Activated naive CD8-positive, alpha-beta T cell treated with anti-CD3 and anti-CD28 coated beads, Interleukin-2, amount 50 U/mL, for 24 hours (primary cell): ENCODE results near the gene MAPK1.
A peak's percentile ranks its signal among the peaks of the same experiment; 100 is the strongest.
"Not testable (repeated sequence)": the region's sequence is repeated elsewhere in the genome, so short reads cannot be mapped to it uniquely, and the experiment has no call there.

Experiments
- ATAC-seq: fragments of 150-1000 bp; cut with Tn5 transposase; one replicate; pipeline ENCODE4 v1.10.0; 2021
- DNase-seq: peaks from one replicate; pipeline ENCODE4 v3.0.0; 2021
- H3K27ac Mint-ChIP-seq: one replicate; pipeline ENCODE4 v1.8.0; 2021; ENCODE audit warnings: mild to moderate bottlenecking, mixed read lengths
- H3K27me3 Mint-ChIP-seq: one replicate; pipeline ENCODE4 v1.8.0; 2021; ENCODE audit warnings: mixed read lengths
- H3K36me3 Mint-ChIP-seq: one replicate; pipeline ENCODE4 v1.8.0; 2021; ENCODE audit warnings: low read depth, mixed read lengths
- H3K4me1 Mint-ChIP-seq: one replicate; pipeline ENCODE4 v1.8.0; 2021; ENCODE audit warnings: mixed read lengths
- H3K4me3 Mint-ChIP-seq: one replicate; pipeline ENCODE4 v1.8.0; 2021; ENCODE audit warnings: mild to moderate bottlenecking, moderate library complexity, mixed read lengths
- H3K9me3 Mint-ChIP-seq: one replicate; pipeline ENCODE4 v1.8.0; 2021; ENCODE audit warnings: mixed read lengths

MAPK1 gene

GRCh38 chr22:21735200-21736083, 132.0 kb downstream of the MAPK1 start, which contains the start of gene YPEL1:
Gene YPEL1 (minus strand): TSS chr22:21735794. CDS start chr22:21710744, 25,050 bp downstream.
- Mint-ChIP-seq H3K4me3 (peak within 1 kb of the TSS; percentile 83), H3K36me3 (no peaks in the 10 kb centered on the region), H3K27me3 (peaks cover 11% of the 10 kb centered on the region), H3K4me1 (peaks cover 26% of the 10 kb centered on the region), H3K27ac (peak within 1 kb of the TSS; percentile 81), H3K9me3 (no peaks in the 10 kb centered on the region)
- peak; percentile 93 for DNase-seq
- peak; percentile 90 for ATAC-seq

DNA sequence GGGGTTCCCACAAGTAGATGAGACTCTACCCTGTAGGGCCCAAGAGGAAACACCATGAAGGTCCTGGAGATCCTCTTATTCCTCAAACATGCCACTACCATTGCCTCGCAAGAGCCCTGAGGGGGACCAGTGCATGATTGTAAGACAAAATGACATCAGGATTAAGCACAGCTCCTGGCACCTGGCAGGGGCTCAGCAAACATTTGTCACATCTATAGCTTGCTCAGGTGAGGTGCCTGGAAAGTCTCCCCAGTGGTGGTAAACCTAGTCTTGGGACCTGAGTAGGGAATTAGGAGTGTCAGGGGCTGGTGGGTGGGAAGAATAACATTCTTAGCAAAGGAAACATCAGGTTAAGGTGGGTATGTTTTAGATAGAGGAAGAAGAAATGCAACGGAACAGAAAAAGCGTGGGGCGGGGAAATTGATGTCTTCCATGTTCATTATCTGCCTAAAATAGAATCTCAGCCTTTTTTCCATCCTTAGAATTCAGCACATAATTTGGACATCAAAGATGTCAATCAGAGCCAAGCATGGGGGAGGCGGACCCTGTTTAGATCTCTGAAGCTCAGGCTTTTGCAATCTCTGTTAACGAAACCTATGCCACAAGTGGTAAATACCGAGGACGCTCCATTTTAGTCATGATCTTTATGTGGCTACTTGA, 132.8 kb downstream of the MAPK1 start:
- H3K4me1 Mint-ChIP-seq = peaks cover 26% of the 10 kb centered on the region
- H3K36me3 Mint-ChIP-seq = no peaks in the 10 kb centered on the region
- peak overlapping the region; percentile 83 for H3K4me3 Mint-ChIP-seq
- ATAC-seq (no peak), DNase-seq (no peak)
- H3K9me3 Mint-ChIP-seq = no peaks in the 10 kb centered on the region
- H3K27ac Mint-ChIP-seq = peak overlapping the region; percentile 81
- peaks cover 11% of the 10 kb centered on the region for H3K27me3 Mint-ChIP-seq

- no peaks in the 10 kb centered on the region for H3K9me3 Mint-ChIP-seq
- H3K27ac Mint-ChIP-seq = peak overlapping the region; percentile 59
- H3K4me3 Mint-ChIP-seq = no peak overlapping the region
- ATAC-seq (no peak), DNase-seq (no peak)
- no peaks in the 10 kb centered on the region for H3K36me3 Mint-ChIP-seq
- peaks cover 7% of the 10 kb centered on the region for H3K27me3 Mint-ChIP-seq
- H3K4me1 Mint-ChIP-seq = peaks cover 17% of the 10 kb centered on the region
These were observed 135.9 kb downstream of the MAPK1 start for GRCh38 chr22:21731503-21731902.

GRCh38 chr22:21730535-21731308, 136.7 kb downstream of the MAPK1 start:
- ATAC-seq (no peak), DNase-seq (no peak)
- no peaks in the 10 kb centered on the region for H3K36me3 Mint-ChIP-seq
- no peak overlapping the region for H3K27ac Mint-ChIP-seq
- no peak overlapping the region for H3K4me3 Mint-ChIP-seq
- no peaks in the 10 kb centered on the region for H3K9me3 Mint-ChIP-seq
- H3K4me1 Mint-ChIP-seq = peaks cover 17% of the 10 kb centered on the region
- H3K27me3 Mint-ChIP-seq = peaks cover 7% of the 10 kb centered on the region

GRCh38 chr22:21729184-21729583, 138.3 kb downstream of the MAPK1 start:
- not testable (repeated sequence) for H3K4me1 Mint-ChIP-seq, H3K36me3 Mint-ChIP-seq, H3K27ac Mint-ChIP-seq

DNA sequence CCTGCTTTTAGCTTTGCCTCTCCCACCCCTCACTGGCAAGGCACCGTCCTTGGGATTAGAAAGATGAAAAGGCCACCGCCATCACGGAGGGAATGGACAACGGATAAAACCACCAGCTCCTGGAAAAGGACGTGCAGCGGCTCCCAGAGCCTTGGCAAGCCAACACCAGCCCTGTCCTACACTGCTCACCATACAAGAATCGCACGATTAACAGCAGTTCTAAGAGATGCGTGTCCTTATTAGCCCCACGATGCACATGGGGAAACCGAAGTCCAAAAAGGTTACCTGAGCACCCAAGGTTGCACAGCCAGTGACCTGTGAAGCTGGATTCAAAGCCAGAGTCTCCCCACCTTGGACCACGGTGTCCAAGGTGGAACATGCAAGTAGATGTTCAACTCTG, 139.2 kb downstream of the MAPK1 start:
- no peak overlapping the region for H3K4me3 Mint-ChIP-seq
- peaks cover 3% of the 10 kb centered on the region for H3K4me1 Mint-ChIP-seq
- ATAC-seq (no peak), DNase-seq (no peak)
- no peaks in the 10 kb centered on the region for H3K36me3 Mint-ChIP-seq
- H3K9me3 Mint-ChIP-seq = no peaks in the 10 kb centered on the region
- no peak overlapping the region for H3K27ac Mint-ChIP-seq
- no peaks in the 10 kb centered on the region for H3K27me3 Mint-ChIP-seq

More at GRCh38 chr22:21729184-21729583, 138.3 kb downstream of the MAPK1 start:
- H3K9me3 Mint-ChIP-seq, ATAC-seq, H3K27me3 Mint-ChIP-seq, DNase-seq, H3K4me3 Mint-ChIP-seq: not testable (repeated sequence)

- ATAC-seq (no peak), DNase-seq (no peak)
- Mint-ChIP-seq H3K9me3 (no peaks in the 10 kb centered on the region), H3K27ac (no peak overlapping the region), H3K27me3 (no peaks in the 10 kb centered on the region), H3K36me3 (no peaks in the 10 kb centered on the region), H3K4me1 (peaks cover 3% of the 10 kb centered on the region), H3K4me3 (no peak overlapping the region)
These were observed 139.7 kb downstream of the MAPK1 start for GRCh38 chr22:21727768-21728167.

DNA sequence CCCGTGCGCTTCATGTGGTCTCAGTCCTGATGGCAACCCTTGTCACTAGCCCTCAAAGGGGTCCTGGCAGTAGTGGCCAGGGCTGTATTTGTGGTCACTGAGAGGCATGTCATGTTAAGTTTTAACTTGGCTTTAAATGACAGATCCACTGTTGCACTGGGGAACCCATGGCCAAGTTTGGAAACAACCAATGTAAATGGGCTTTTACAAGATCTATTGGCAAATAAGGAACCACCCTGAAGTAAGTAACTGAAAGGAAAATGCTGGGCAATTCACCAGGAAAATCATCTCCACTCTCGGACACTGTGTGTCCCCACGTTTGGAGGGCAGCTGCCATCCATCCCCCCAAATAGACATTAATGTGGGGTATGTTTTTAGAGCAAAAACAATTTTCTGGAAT, 140.3 kb downstream of the MAPK1 start:
- Mint-ChIP-seq H3K9me3 (no peaks in the 10 kb centered on the region), H3K4me3 (no peak overlapping the region), H3K27ac (no peak overlapping the region), H3K27me3 (no peaks in the 10 kb centered on the region), H3K36me3 (no peaks in the 10 kb centered on the region), H3K4me1 (peaks cover 3% of the 10 kb centered on the region)
- no peak for DNase-seq
- no peak for ATAC-seq

GRCh38 chr22:21726650-21727049, 140.8 kb downstream of the MAPK1 start:
- ATAC-seq (peak; percentile 79), DNase-seq (peak; percentile 28)
- no peak overlapping the region for H3K4me3 Mint-ChIP-seq
- H3K27me3 Mint-ChIP-seq = no peaks in the 10 kb centered on the region
- peaks cover 3% of the 10 kb centered on the region for H3K4me1 Mint-ChIP-seq
- no peaks in the 10 kb centered on the region for H3K9me3 Mint-ChIP-seq
- H3K36me3 Mint-ChIP-seq = no peaks in the 10 kb centered on the region
- H3K27ac Mint-ChIP-seq = no peak overlapping the region

DNA sequence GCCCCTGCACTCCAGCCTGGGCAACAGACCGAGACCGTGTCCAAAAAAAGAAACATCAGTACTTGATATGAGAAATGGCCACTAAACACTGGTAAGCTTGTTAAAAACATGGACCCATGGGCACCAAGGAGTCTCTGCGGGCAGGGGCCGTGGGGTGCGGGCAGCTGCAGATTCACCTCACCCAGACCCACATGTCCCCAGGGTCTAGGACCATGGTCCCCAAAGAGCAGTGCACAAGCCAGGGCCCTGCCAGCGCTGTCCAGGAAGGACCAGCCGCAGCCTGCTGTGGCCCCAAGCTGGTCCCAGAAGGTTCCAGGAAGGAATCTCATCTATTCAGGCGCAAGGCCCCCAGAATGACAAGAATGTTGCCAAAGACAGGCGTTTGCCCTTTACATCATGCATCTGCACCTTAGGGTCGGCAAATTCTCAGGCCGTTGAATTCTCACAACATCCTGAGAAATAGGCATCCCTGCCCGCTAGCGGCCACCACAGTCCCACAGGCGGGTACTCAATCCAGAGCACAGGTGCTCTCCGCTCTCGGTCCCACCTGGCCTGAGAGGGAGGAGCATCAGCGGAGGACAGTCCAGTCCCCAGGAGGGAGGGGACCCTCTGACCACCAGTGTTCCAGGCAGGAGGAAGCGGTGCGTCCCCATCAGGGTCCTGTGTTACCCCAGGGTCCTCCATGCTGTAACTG, 141.3 kb downstream of the MAPK1 start:
- Mint-ChIP-seq H3K36me3 (no peaks in the 10 kb centered on the region), H3K27me3 (no peaks in the 10 kb centered on the region), H3K4me1 (peaks cover 3% of the 10 kb centered on the region), H3K27ac (no peak overlapping the region), H3K9me3 (no peaks in the 10 kb centered on the region), H3K4me3 (no peak overlapping the region)
- no peak for DNase-seq
- no peak for ATAC-seq

DNA sequence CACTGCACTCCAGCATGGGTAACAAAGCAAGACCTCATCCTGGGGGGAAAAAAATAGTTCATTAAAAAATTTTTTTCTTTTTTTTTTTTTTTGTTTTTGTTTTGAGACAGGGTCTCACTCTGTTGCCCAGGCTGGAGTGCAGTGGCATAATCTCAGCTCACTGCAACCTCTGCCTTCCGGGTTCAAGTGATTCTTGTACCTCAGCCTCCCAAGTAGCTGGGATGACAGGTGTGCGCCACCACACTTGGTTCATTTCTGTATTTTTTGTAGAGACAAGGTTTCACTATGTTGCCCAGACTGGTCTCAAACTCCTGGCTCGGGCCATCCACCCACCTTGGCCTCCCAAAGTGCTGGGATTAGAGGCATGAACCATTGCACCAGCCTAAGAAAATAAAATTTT, 142.9 kb downstream of the MAPK1 start:
- not testable (repeated sequence) for H3K27me3 Mint-ChIP-seq, H3K9me3 Mint-ChIP-seq, H3K36me3 Mint-ChIP-seq, H3K27ac Mint-ChIP-seq, H3K4me3 Mint-ChIP-seq, H3K4me1 Mint-ChIP-seq, DNase-seq, ATAC-seq

DNA sequence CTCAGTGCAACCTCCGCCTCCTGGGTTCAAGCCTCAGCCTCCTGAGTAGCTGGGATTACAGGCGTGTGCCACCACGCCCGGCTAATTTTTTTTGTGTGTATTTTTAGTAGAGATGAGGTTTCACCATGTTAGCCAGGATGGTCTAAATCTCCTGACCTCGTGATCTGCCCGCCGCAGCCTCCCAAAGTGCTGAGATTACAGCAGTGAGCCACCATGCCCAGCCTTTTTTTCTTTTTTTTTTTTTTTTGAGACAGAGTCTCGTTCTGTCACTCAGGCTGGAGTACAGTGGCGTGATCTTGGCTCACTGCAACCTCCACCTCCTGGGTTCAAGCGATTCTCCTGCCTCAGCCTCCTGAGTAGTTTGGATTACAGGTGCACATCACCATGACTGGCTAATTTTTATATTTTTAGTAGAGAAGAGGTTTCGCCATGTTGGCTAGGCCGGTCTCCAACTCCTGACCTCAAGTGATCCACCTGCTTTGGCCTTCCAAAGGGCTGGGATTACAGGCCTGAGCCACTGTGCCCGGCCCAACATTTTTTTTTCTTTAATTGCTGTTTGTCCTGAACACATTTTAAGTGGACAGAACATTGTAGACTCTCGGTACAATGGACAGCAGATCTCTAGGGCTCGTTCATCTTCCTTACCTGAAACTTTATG, 146.1 kb downstream of the MAPK1 start:
- H3K27me3 Mint-ChIP-seq, H3K9me3 Mint-ChIP-seq, H3K4me3 Mint-ChIP-seq, H3K27ac Mint-ChIP-seq, ATAC-seq, DNase-seq, H3K4me1 Mint-ChIP-seq, H3K36me3 Mint-ChIP-seq: not testable (repeated sequence)

DNA sequence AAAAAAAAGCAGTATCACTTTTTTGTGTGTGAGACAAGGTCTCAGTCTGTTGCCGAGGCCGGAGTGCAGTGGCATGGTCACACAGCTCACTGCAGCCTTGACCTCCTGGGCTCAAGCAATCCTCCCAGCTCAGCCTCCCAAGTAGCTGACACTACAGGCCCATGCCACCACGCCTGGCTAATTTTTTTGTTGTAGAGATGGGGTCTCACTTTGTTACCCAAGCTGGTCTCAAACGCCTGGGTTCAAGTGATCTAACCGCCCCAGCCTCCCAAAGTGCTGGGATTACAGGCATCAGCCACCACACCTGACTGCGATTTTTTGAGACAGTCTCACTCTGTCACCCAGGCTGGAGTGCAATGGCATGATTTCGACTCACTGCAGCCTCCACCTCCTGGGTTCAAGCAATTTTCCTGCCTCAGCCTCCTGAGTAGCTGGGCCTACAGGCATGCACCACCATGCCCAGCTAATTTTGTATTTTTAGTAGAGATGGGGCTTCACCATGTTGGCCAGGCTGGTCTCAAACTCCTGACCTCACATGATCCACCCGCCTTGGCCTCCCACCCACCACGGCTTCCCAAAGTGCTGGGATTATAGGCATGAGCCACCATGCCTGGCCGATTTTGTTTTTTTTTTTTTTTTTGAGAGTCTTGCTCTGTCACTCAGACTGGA, 147.1 kb downstream of the MAPK1 start:
- H3K27me3 Mint-ChIP-seq, DNase-seq, H3K27ac Mint-ChIP-seq, ATAC-seq, H3K36me3 Mint-ChIP-seq, H3K4me1 Mint-ChIP-seq, H3K4me3 Mint-ChIP-seq, H3K9me3 Mint-ChIP-seq: not testable (repeated sequence)
